Nucleus accumbens (tissue), 56 donors: ENCODE data around the gene SLC12A3.
"Not testable (repeated sequence)": the region's sequence is repeated elsewhere in the genome, so short reads cannot be mapped to it uniquely, and the experiment has no call there.

Experiments used
- DNase-seq, 56 donors: peaks; one replicate each; lab custom pipeline; 2025; lab: John Stamatoyannopoulos, UW

Gene SLC12A3

DNA sequence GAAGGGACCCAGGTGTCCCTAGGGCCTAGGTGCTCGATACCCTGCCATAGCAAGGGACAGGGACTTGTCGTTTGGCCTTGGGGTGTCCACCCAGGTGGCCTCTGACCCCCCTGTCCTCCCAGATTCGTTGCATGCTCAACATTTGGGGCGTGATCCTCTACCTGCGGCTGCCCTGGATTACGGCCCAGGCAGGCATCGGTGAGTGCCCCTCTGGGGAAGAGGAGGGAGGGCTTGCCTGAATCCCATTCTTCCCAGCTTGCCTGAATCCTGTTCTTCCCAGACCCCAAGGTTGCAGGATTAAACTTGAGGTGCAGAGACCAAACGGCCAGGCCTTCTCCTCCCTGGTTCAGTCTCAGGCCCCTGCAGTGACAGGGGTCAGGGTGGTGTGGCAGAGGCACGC is 3.2 kb downstream of the SLC12A3 start:
- DNase-seq, result no peak

DNA sequence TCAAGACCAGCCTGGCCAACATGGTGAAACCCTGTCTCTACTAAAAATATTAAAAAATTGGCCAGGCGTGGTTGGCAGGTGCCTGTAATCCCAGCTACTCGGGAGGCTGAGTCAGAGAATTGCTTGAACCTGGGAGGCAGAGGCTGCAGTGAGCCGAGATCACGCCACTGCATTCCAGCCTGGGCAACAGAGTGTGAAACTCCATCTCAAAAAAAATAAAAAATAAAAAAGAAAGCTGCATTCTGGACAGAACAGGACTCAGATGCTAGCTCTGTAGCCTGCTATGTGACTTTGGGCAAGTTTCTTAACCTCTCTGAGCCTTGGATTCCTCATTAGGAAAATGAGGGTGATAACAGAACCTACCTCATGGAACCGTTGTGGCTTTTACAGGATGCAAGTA is 3.8 kb downstream of the SLC12A3 start:
- DNase-seq, result not testable (repeated sequence)

DNA sequence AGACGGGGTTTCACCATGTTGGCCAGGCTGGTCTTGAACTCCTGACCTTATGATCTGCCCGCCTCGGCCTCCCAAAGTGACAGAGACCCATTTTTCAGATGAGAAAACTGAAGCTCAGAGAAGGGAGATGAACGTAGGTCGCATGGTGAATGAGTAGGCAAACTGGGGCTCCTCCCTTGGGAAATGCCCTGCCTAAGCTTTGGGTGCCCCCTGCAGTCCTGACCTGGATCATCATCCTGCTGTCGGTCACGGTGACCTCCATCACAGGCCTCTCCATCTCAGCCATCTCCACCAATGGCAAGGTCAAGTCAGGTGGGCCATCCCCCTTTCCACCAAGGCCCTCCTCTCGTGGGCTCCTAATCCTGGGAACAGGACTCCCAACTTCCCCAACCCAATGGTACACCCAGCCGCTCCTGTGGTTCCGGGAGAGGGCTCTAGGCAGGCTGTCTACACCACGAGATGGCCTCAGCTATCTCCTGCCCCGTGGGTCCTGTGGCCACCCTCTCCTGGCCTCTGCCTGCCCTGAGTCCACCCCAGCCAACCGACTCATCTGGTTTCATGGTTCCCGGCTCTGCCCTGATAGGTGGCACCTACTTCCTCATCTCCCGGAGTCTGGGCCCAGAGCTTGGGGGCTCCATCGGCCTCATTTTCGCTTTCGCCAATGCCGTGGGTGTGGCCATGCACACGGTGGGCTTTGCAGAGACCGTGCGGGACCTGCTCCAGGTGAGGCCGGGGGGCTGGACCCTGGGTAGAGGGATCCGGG is 4.7 kb downstream of the SLC12A3 start:
- DNase-seq, result no peak

DNA sequence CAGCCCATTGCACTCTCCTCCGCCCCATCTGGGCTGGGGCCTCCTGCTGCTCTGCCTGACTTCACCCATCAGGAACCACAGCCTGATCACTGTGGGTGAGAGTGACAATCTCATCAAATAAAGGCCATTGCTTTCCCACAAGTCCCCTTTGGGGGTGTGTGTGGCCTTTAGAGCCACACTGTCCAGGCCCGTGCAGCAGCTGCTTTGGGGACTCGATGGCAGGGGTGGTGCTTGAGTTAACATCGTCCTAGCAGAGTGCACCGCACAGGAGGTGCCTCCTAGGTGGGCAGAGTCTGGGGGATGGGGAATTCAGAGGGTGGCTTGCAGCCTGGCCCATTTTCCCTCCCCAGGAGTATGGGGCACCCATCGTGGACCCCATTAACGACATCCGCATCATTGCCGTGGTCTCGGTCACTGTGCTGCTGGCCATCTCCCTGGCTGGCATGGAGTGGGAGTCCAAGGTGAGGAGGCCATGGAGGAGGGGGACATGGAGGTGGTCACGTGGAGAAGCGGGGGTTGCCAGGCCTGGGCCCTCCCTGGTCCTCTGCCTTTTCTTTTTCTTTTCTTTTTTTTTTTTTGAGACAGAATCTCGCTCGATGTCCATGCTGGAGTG is 5.4 kb downstream of the SLC12A3 start:
- no peak for DNase-seq

GRCh38 chr16:56871172-56871593 is 6.2 kb downstream of the SLC12A3 start:
- DNase-seq, result no peak

DNA sequence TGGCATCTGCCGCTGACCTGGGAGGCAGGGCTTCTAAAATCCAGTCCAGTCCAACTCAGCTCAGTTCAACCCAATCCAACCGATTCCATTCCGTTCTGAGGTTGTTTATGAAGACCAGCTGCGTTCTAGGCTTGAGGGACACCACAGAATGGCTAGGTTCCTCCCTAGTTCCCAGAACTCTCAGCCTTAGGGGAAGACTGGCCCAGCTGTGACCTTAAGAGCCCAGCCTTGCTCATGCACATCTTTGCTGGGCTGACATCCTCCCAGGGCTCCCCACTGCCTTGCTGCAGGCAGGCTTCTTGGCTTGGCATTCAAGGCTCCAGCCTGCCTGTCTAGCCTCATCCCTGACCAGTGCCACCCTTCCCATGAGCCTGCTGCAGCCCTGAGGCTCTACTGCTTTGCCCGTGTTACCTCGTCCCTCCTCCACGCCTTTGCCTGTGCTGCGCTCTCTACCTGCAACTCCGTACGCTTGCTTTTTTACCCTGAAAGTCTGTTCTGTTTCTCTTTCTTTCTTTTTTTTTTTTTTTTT is 7.9 kb downstream of the SLC12A3 start:
- DNase-seq, result no peak

DNA sequence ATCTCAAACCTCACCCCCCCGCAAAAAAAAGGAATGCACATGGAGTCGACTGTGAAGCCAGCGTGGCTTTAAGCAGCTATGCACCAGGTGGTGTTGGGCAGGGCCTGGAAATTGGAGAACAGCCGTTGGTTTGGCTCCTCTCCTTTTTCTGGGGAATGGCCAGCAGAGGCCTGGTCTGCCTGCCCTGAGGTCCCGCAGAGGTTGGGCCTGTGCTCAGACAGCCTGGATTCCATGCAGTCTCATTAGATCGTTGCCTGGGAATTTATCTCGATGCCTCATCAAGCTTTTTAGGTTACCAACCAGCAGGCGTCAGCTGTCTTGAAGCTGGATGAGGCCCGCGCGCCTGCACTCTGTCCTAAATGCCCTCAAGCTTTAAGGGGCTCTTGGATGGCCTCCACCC is 9.8 kb downstream of the SLC12A3 start:
- DNase-seq, result no peak

GRCh38 chr16:56876048-56876447 is 11.0 kb downstream of the SLC12A3 start:
- no peak for DNase-seq

- no peak for DNase-seq
Measured at GRCh38 chr16:56877486-56878182, 12.6 kb downstream of the SLC12A3 start.

- DNase-seq, result no peak
Measured at GRCh38 chr16:56878282-56878854, 13.4 kb downstream of the SLC12A3 start.

GRCh38 chr16:56879276-56879675 is 14.3 kb downstream of the SLC12A3 start:
- no peak for DNase-seq

DNA sequence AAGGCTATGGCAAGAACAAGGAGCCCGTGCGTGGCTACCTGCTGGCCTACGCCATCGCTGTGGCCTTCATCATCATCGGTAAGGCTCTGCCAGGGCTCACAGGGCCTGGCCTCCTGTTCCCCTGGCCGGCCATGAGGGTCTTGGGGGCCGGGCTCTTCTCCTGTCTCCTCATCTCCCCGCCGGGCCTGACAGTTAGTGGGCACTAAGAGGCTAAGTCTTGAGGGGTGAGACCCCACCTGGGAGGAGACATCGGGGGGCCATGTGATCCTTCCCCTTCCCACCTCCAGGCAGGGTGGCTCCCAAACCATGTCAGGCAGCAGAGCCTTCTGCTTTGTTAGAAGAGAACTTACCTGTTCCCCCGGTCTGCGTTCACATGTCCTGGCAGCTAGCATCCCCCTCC is 15.2 kb downstream of the SLC12A3 start:
- no peak for DNase-seq

- DNase-seq, result no peak
Measured at GRCh38 chr16:56880685-56881084, 15.7 kb downstream of the SLC12A3 start.

DNA sequence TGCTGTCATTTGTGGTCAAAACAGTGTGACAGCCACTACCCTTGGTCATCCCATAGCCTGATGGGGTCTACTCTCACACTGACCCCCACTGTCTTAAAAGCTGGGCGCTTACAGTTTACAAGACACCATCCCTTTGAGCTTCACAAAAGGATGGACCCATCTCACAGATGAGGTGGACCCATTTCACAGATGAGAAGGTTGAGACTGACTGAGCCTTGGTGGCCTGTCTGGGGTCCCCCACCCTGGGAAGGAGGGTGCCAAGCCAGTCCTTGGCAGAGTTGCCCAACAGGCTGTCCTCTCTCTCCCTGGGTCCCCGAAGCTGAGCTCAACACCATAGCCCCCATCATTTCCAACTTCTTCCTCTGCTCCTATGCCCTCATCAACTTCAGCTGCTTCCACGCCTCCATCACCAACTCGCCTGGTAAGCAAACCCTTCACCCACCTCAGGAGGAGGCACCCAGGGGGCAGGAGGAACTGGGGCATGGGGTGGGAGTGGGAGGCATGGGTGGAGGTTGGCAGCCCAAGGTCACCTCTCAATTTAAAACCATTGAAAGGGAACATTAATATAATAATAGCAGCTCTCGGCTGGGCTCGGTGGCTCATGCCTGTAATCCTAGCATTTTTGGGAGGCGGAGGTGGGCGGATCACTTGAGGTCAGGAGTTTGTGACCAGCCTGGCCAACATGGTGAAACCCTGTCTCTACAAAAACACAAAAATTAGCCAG is 17.2 kb downstream of the SLC12A3 start:
- no peak for DNase-seq

DNA sequence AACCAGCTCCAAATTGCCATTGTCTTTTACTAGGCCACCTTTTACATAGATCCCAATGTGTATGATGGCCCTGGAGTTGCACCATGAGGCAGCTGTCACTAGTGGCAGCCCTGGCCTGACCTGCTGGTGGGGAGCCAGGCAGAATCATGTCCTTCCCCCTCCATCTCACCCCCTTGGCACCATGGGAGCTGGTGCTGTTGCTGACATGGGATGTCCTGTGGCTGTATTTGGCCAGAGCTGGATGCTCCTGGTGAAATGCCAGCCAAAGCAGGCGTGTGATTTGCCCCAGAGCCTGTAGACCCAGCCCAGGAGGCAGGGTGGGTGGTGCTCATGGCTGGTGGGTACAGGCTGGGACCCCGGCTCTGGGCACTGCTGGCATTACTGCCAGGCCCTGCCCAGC is 18.6 kb downstream of the SLC12A3 start:
- DNase-seq, result no peak

GRCh38 chr16:56884026-56884582 is 19.1 kb downstream of the SLC12A3 start:
- DNase-seq, result no peak

GRCh38 chr16:56884929-56885328 is 19.9 kb downstream of the SLC12A3 start:
- DNase-seq, result not testable (repeated sequence)

- DNase-seq, result no peak
Measured at GRCh38 chr16:56885446-56886162, 20.6 kb downstream of the SLC12A3 start.

GRCh38 chr16:56886296-56886695 is 21.3 kb downstream of the SLC12A3 start:
- no peak for DNase-seq
